Measurements from ENCODE around the gene DMTF1. TPM values are rescaled to one million over a fixed set of nuclear protein-coding genes. Genes with fewer than 3 reads are reported as not detected.
"Not testable (repeated sequence)": the region's sequence is repeated elsewhere in the genome, so short reads cannot be mapped to it uniquely, and the experiment has no call there.

DMTF1 gene
- total and polyA plus RNA-seq, 3 experiments from 2014 or later = 33.5 to 69.0 (median 68.2) TPM

DNA sequence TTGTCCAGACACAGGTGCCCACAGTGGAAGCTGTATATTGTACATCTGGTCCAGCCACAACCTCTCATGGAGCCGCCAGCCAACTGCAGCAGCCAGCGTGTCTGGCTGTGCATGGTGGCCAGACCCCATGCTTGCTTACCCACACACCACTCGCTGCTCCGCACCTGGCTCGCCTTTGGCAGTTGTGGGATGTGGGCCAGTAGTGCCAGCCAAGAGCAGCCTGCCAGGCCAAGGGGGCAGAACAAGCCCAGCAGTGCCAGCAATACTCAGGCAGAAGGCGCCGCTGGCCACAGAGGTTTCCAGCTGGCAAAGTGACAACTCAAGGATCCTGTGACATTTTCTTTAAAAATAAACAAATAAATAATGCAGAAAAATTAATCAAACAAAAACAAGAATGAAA is 79.0 kb downstream of the DMTF1 start:
- POLR2A ChIA-PET = no interaction called here
- Histone ChIP-seq H3K4me1 (ENCODE audit: insufficient read depth, low read length) (no peaks in the 10 kb centered on the region), H3K4me3 (ENCODE audit: low read length) (no peak overlapping the region), H3K27ac (ENCODE audit: low read depth, low read length) (no peak overlapping the region), H3K27me3 (ENCODE audit: insufficient read depth, low read length, poor library complexity, severe bottlenecking) (no peaks in the 10 kb centered on the region), H3K9me3 (ENCODE audit: low read length) (no peaks in the 10 kb centered on the region), H3K36me3 (ENCODE audit: insufficient read depth, low read length) (no peaks in the 10 kb centered on the region)
- Mint-ChIP-seq H3K4me3 (no peak overlapping the region), H3K4me1 (peaks cover 0 to 4% (median 0%) of the 10 kb centered on the region in 3 donors), H3K27me3 (peaks cover 8 to 10% of the 10 kb centered on the region in 2 donors), H3K9me3 (no peaks in the 10 kb centered on the region), H3K36me3 (peaks cover 0 to 2% (median 0%) of the 10 kb centered on the region in 3 donors), H3K27ac (no peak overlapping the region)
- DNase-seq = no peak
- CTCF ChIA-PET = interaction anchor here (1.2 kb wide), 1 partner anchor 10 kb away, joined by 5 read pairs; no protein-coding TSS in a partner anchor

DNA sequence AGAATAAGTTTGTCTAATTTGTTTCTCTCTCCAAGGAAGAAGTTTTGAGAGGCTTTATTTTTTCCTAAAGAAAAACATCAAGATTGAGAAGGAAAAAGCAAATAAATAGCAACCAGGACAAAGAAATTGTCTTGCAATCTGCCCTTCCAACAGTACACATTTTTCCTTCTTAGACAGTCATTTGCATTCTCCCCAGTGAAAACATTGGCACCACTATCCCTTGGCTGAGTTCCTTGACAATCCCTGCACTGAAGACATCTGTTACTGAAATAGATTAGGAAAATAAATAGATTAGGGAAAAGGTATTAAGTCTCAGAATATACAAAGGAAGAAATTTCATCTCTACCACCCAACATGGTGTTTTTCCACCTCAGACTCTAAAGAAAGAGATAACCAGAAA is 79.5 kb downstream of the DMTF1 start:
- no peaks in the 10 kb centered on the region for H3K36me3 ChIP-seq (ENCODE audit: insufficient read depth, low read length)
- no peaks in the 10 kb centered on the region for H3K9me3 ChIP-seq (ENCODE audit: low read length)
- Mint-ChIP-seq H3K27ac (peak overlapping the region in 1 of 8 donors; percentile 35), H3K4me1 (peaks cover 0 to 1% (median 0%) of the 10 kb centered on the region in 3 donors), H3K27me3 (peaks cover 8 to 10% of the 10 kb centered on the region in 2 donors), H3K9me3 (no peaks in the 10 kb centered on the region), H3K36me3 (peaks cover 0 to 2% (median 0%) of the 10 kb centered on the region in 3 donors), H3K4me3 (no peak overlapping the region)
- no peak overlapping the region for H3K27ac ChIP-seq (ENCODE audit: low read depth, low read length)
- DNase-seq = no peak
- no peaks in the 10 kb centered on the region for H3K4me1 ChIP-seq (ENCODE audit: insufficient read depth, low read length)
- H3K27me3 ChIP-seq (ENCODE audit: insufficient read depth, low read length, poor library complexity, severe bottlenecking) = no peaks in the 10 kb centered on the region
- POLR2A ChIA-PET = no interaction called here
- CTCF ChIA-PET = interaction anchor here (1.2 kb wide), 1 partner anchor 11 kb away, joined by 5 read pairs; no protein-coding TSS in a partner anchor
- H3K4me3 ChIP-seq (ENCODE audit: low read length) = no peak overlapping the region

DNA sequence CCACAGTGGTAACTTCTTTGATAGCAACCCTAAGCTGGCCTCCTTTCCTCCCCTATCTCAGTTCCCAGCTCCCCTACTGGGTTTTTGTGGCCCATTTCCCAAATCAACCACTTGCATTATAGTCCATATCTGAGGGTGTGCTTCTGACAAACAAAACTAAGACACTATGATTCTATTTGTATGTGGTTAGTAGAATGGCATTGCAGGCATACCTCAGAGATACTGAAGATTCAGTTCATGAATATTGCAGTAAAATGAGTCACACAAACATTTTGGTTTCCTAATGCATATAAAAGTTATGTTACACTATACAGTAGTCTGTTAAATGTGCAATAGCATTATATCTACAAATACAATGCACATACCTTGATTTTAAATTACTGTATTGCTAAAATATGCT is 82.7 kb downstream of the DMTF1 start:
- Mint-ChIP-seq H3K9me3 (no peaks in the 10 kb centered on the region), H3K4me1 (peaks cover 0 to 5% (median 0%) of the 10 kb centered on the region in 3 donors), H3K4me3 (no peak overlapping the region), H3K27me3 (peaks cover 7 to 20% of the 10 kb centered on the region in 2 donors), H3K36me3 (no peaks in the 10 kb centered on the region), H3K27ac (no peak overlapping the region)
- Histone ChIP-seq H3K9me3 (ENCODE audit: low read length) (no peaks in the 10 kb centered on the region), H3K36me3 (ENCODE audit: insufficient read depth, low read length) (no peaks in the 10 kb centered on the region), H3K27me3 (ENCODE audit: insufficient read depth, low read length, poor library complexity, severe bottlenecking) (no peaks in the 10 kb centered on the region), H3K4me1 (ENCODE audit: insufficient read depth, low read length) (no peaks in the 10 kb centered on the region), H3K4me3 (ENCODE audit: low read length) (no peak overlapping the region), H3K27ac (ENCODE audit: low read depth, low read length) (no peak overlapping the region)
- POLR2A ChIA-PET = no interaction called here
- no peak for DNase-seq
- CTCF ChIA-PET = interaction anchor here (0.5 kb wide), 1 partner anchor 308 kb away, joined by 3 read pairs; no protein-coding TSS in a partner anchor

DNA sequence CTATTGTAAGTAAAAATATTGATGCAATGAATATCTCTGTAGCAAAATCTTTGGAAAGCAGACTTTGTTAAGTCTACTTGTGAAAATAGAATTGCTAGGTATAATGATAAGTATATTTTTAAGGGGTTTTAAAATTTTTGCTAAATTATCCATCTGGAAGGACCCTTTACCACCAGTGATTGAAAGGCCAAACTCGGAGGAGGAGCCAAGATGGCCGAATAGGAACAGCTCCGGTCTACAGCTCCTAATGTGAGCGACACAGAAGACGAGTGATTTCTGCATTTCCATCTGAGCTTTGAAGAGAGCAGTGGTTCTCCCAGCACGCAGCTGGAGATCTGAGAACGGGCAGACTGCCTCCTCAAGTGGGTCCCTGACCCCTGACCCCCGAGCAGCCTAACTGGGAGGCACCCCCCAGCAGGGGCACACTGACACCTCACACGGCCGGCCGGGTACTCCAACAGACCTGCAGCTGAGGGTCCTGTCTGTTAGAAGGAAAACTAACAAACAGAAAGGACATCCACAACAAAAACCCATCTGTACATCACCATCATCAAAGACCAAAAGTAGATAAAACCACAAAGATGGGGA is 86.3 kb downstream of the DMTF1 start:
- CTCF ChIA-PET = interaction anchor here (1.7 kb wide), 1 partner anchor 302 kb away, joined by 3 read pairs; no protein-coding TSS in a partner anchor
- peaks cover 5 to 12% of the 10 kb centered on the region in 2 donors for H3K27me3 Mint-ChIP-seq
- POLR2A ChIA-PET = not testable (repeated sequence)

DNA sequence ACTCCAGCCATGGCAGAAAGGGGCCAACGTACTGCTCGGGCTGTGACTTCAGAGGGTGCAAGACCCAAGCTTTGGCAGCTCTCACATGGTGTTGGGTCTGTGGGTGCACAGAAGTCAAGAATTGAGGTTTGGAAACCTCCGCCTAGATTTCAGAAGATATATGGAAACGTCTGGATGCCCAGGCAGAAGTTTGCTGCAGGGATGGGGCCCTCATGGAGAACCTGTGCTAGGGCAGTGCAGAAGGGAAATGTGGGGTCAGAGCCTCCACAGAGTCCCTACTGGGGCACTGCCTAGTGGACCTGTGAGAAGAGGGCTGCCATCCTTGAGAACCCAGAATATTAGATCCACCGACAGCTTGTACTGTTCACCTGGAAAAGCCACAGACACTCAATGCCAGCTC is 93.4 kb downstream of the DMTF1 start:
- H3K9me3 Mint-ChIP-seq = peaks cover 0 to 16% (median 13%) of the 10 kb centered on the region in 5 donors
- H3K9me3 ChIP-seq (ENCODE audit: low read length); H3K27ac ChIP-seq (ENCODE audit: low read depth, low read length); DNase-seq; CTCF ChIA-PET; H3K4me3 ChIP-seq (ENCODE audit: low read length); H3K36me3 ChIP-seq (ENCODE audit: insufficient read depth, low read length); H3K4me1 ChIP-seq (ENCODE audit: insufficient read depth, low read length); H3K4me3 Mint-ChIP-seq; H3K27me3 ChIP-seq (ENCODE audit: insufficient read depth, low read length, poor library complexity, severe bottlenecking); H3K4me1 Mint-ChIP-seq; POLR2A ChIA-PET: not testable (repeated sequence)
- H3K27me3 Mint-ChIP-seq = peaks cover 5 to 16% of the 10 kb centered on the region in 2 donors
- H3K27ac Mint-ChIP-seq = peak overlapping the region in 1 of 8 donors; percentile 63
- H3K36me3 Mint-ChIP-seq = peaks cover 0 to 14% (median 0%) of the 10 kb centered on the region in 3 donors

More for the DNA sequence above, 86.3 kb downstream of the DMTF1 start:
- H3K36me3 ChIP-seq (ENCODE audit: insufficient read depth, low read length); H3K4me1 Mint-ChIP-seq; H3K36me3 Mint-ChIP-seq; DNase-seq; H3K27ac ChIP-seq (ENCODE audit: low read depth, low read length); H3K27me3 ChIP-seq (ENCODE audit: insufficient read depth, low read length, poor library complexity, severe bottlenecking); H3K4me1 ChIP-seq (ENCODE audit: insufficient read depth, low read length); H3K4me3 ChIP-seq (ENCODE audit: low read length); H3K9me3 Mint-ChIP-seq; H3K9me3 ChIP-seq (ENCODE audit: low read length); H3K27ac Mint-ChIP-seq; H3K4me3 Mint-ChIP-seq: not testable (repeated sequence)

Other genes with a start within 250 kb of the DMTF1 start
- 1 to 10 TPM; 2.4 to 3.3 TPM for gene ELAPOR2, start 92.8 kb upstream of the DMTF1 start, total RNA-seq
- 4.5 TPM for gene ELAPOR2, start 92.8 kb upstream of the DMTF1 start, polyA plus RNA-seq
- 10 to 100 TPM; 62.9 to 73.3 TPM for gene TMEM243, start 67.3 kb downstream of the DMTF1 start, total RNA-seq
- gene TMEM243, start 67.3 kb downstream of the DMTF1 start, polyA plus RNA-seq = 67.4 TPM
- 1 to 10 TPM; 9.9 TPM for gene CROT, start 193.2 kb downstream of the DMTF1 start, total RNA-seq
- 8.5 TPM for gene CROT, start 193.2 kb downstream of the DMTF1 start, polyA plus RNA-seq